B cell (primary cell): ENCODE data around the gene PAQR5.

Source experiments
- EZH2 ChIP-seq: IDR thresholded peaks from 2 replicates; pipeline ENCODE4 v1.6.1; 2012; ENCODE audit warnings: borderline replicate concordance, low read depth, mild to moderate bottlenecking, moderate library complexity, low read length; ENCODE audit not compliant: insufficient read depth, poor library complexity, severe bottlenecking
- TF ChIP-seq, protein P1 (sequence below): fragments of 200-600 bp; IDR thresholded peaks from one replicate; pipeline ENCODE4 v1.8.0; 2022; ENCODE audit warnings: antibody characterized with exemption, mild to moderate bottlenecking

DNA sequence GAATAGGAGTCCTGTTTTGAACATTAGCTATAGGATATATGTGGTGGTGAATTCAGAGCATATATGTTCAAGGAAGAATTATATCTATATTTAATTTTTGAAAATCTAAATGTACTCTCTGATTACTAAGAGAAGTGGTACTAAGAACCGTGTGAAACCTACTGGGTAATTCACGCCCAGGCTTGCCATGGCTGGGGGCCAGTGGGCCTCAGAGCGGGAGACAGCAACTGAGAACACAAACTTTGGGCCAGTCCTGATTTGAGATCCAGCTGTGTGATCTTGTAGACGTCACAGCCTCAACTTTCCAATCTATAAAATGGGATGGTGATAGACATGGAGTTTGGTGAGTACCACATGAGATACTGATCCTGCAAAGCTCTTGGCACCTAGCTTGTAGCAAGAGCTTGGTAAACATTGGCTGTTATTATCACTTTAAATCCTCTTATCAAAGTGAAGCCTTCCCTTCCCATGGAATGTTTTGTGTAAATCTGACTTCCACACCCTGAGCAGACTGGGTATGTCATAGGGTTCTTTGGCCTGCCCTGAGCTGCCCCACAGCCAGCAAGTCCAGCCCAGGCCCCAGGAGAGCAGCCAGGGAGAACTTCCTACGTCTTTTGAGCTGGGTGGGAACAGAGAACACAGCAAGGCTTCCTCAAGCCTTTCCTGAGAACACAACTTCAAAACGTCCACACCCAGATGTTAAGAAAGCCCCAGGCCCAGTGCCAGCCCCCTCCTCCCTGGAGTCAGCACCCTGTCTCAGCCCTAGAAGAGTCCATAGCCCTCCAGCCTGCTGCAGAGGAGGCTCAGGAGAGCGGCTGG is 8.2 kb upstream of the PAQR5 start:
- TF ChIP-seq, protein P1, sequence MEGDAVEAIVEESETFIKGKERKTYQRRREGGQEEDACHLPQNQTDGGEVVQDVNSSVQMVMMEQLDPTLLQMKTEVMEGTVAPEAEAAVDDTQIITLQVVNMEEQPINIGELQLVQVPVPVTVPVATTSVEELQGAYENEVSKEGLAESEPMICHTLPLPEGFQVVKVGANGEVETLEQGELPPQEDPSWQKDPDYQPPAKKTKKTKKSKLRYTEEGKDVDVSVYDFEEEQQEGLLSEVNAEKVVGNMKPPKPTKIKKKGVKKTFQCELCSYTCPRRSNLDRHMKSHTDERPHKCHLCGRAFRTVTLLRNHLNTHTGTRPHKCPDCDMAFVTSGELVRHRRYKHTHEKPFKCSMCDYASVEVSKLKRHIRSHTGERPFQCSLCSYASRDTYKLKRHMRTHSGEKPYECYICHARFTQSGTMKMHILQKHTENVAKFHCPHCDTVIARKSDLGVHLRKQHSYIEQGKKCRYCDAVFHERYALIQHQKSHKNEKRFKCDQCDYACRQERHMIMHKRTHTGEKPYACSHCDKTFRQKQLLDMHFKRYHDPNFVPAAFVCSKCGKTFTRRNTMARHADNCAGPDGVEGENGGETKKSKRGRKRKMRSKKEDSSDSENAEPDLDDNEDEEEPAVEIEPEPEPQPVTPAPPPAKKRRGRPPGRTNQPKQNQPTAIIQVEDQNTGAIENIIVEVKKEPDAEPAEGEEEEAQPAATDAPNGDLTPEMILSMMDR: no peak
- no peak for TF ChIP-seq EZH2
